GM12801 (cell line): ENCODE measurements around the gene DZIP1L.

Source experiments
- CTCF ChIP-seq: IDR thresholded peaks from one replicate; pipeline ENCODE4 v1.5.1; 2011; ENCODE audit warnings: control low read depth; ENCODE audit not compliant: insufficient read length; ENCODE audit errors: extremely low read depth

DZIP1L gene

GRCh38 chr3:138089091-138089490, 26.3 kb downstream of the DZIP1L start:
- no peak for TF ChIP-seq CTCF

DNA sequence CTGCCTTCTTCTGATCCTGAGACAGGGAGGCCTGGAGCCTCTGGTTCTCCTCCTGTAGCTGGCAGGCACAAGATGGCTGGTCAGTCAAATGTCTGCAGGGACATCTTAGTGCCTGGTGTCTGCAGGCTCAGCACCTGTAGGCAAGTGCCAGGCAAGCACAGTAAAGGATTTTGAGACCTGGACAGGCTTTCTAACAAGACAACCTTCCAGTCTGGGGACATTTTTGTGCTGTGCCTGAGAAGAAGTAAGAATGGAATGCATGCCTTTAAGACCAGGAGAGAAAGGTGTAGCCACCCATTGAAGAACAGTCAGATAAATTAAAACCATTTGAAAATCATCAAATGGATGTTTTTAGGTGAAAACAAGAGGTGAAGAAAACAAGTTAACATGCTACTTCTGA, 31.2 kb downstream of the DZIP1L start:
- no peak for TF ChIP-seq CTCF

- no peak for TF ChIP-seq CTCF
Measured at GRCh38 chr3:138082992-138083386, 32.4 kb downstream of the DZIP1L start.

GRCh38 chr3:138082085-138082991, 33.1 kb downstream of the DZIP1L start:
- TF ChIP-seq CTCF = no peak

DNA sequence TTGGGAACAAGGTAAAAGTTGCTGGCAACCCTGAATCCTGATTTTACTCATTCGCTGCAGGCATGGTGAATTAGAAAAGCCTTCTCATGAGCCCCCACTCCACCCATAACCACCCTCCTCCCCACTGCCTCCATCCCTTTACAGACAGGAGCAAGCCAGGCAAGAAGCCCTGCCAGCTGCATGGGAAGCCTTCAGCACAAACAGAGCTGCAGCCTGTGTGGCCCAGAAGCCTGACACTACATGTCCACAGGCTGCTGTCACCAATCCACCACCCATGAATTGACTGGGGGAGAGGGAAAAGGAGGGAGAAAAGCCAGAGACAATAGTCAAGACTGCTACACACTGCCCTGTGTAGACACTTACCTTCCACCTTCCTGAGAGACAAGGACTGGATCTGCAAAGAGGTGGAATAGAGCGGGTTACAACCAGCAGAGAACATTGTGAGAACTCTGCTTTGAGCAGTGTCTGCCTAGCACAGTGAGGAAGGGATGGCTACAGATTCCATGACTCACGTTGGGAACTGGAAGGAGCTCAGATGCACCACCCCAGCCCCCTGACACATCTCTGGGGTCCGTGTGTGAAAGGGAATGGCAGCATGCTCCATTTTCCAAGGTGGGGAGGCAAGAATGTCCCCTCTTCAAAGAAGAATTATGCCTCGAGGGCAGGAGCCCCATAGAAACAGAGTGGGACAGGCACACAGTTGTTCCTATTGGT, 33.9 kb downstream of the DZIP1L start:
- no peak for TF ChIP-seq CTCF

GRCh38 chr3:138079901-138080300, 35.5 kb downstream of the DZIP1L start:
- no peak for TF ChIP-seq CTCF

GRCh38 chr3:138078901-138079344, 36.5 kb downstream of the DZIP1L start:
- TF ChIP-seq CTCF = no peak
